Measurements from ENCODE around the gene CCDC78. TPM values are rescaled to one million over a fixed set of nuclear protein-coding genes. Genes with fewer than 3 reads are reported as not detected.
"Not testable (repeated sequence)": the region's sequence is repeated elsewhere in the genome, so short reads cannot be mapped to it uniquely, and the experiment has no call there.

Gene CCDC78
- total RNA-seq, 1 donor from 2014 or later: not detected

DNA sequence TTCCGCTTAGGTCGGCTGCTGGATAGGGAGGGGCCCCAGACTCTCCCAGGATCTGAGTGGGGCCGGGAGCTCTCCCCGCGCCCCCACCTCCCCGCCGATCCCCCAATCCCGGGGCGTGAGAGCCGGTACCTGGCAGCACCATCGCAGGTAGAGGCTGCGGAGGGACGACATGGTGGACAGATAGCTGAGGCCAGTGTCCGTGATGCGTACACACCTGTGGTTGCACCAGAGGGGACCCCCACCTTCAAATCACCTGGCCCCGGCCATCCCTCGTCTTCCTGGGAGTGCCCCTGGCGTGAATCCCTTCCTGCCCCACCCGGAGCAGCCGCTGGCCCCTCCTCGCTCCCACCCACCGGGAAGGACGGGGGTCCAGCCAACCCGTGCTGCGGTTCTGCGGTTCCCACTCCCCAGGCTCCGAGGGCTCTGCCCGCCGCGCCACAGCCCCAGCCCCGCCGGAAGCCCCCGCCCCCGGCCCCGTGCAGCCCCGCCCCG is 31.3 kb downstream of the CCDC78 start:
- Histone ChIP-seq H3K4me1 (ENCODE audit: control insufficient read depth in 3 of 3, insufficient read depth in 3 of 3, low read length in 3 of 3) (peaks cover 4 to 17% (median 13%) of the 10 kb centered on the region in 3 donors), H3K9ac (ENCODE audit: low read depth in 1 of 3, low read length in 3 of 3) (no peak overlapping the region), H3K27me3 (ENCODE audit: control insufficient read depth in 3 of 3, insufficient read depth in 3 of 3, low read length in 3 of 3) (peaks cover 58 to 71% (median 64%) of the 10 kb centered on the region in 3 donors), H3K27ac (ENCODE audit: low read depth, low read length) (no peak overlapping the region), H3K9me3 (ENCODE audit: control insufficient read depth in 3 of 3, low read length in 3 of 3) (no peaks in the 10 kb centered on the region), H3K4me3 (ENCODE audit: low read length in 3 of 3) (no peak overlapping the region), H3K36me3 (ENCODE audit: control insufficient read depth in 3 of 3, insufficient read depth in 3 of 3, low read length in 3 of 3) (no peaks in the 10 kb centered on the region)

DNA sequence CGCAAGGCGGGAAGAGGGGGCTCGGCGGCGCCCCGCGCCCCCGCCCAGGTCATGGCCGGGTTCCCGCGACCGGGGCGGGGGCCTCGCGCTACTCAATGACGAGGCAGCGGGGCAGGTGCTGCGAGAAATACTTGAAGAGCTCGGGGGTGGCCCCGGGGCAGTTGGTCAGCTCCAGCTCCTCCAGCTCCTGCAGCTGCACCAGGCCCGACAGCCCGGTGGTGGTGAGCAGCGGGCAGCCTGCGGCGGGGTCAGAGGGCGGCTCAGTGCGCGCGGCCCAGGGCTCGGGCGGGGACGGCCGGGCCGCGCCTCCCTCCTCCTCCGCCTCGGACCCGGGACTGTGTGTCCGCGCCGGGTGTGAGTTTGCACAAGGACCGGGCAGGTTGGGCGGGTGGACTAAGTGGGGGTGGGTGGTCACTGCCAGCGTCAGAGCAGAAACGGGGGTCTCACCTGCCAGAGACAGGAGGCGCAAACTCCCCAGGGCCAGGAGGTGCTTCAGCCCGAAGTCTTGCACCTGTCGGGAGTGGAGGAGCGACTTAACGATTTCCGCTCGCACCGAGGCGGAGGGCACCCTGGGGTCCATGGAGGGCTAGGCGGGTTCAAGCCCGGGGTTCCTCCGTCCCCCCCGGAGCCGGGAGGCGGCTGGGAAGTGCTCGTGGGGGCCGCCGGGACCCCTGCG is 31.9 kb downstream of the CCDC78 start:
- H3K4me3 ChIP-seq (ENCODE audit: low read length in 3 of 3): no peak overlapping the region
- H3K9me3 ChIP-seq (ENCODE audit: control insufficient read depth in 3 of 3, low read length in 3 of 3): no peaks in the 10 kb centered on the region
- no peak overlapping the region for H3K9ac ChIP-seq (ENCODE audit: low read depth in 1 of 3, low read length in 3 of 3)
- peaks cover 53 to 66% (median 60%) of the 10 kb centered on the region in 3 donors for H3K27me3 ChIP-seq (ENCODE audit: control insufficient read depth in 3 of 3, insufficient read depth in 3 of 3, low read length in 3 of 3)
- no peaks in the 10 kb centered on the region for H3K36me3 ChIP-seq (ENCODE audit: control insufficient read depth in 3 of 3, insufficient read depth in 3 of 3, low read length in 3 of 3)
- no peak overlapping the region for H3K27ac ChIP-seq (ENCODE audit: low read depth, low read length)
- H3K4me1 ChIP-seq (ENCODE audit: control insufficient read depth in 3 of 3, insufficient read depth in 3 of 3, low read length in 3 of 3): peaks cover 9 to 23% (median 18%) of the 10 kb centered on the region in 3 donors

DNA sequence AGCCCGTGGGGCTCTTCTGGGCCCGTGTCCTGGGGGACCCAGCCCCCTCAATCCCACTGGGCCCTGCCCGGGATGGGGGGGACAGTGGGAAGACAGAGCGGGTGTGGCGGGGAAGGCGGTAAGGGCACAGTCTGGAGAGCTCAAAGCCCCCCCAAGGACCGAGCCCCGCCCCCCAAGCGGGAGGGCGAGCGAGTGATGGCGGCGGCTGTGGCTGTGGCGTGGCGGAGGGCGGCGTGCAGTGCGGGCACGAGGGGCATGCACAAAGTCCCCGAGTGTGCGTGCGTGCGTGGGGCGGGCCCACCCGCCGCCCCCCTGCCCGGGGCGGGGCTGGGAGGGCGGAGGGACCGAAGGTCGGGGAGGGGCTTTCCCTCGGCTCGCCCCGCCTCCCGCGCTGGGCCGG is 32.5 kb downstream of the CCDC78 start:
- Histone ChIP-seq H3K36me3 (ENCODE audit: control insufficient read depth in 3 of 3, insufficient read depth in 3 of 3, low read length in 3 of 3) (no peaks in the 10 kb centered on the region), H3K27ac (ENCODE audit: low read depth, low read length) (no peak overlapping the region), H3K9me3 (ENCODE audit: control insufficient read depth in 3 of 3, low read length in 3 of 3) (no peaks in the 10 kb centered on the region), H3K4me3 (ENCODE audit: low read length in 3 of 3) (no peak overlapping the region), H3K4me1 (ENCODE audit: control insufficient read depth in 3 of 3, insufficient read depth in 3 of 3, low read length in 3 of 3) (peaks cover 15 to 29% (median 23%) of the 10 kb centered on the region in 3 donors), H3K27me3 (ENCODE audit: control insufficient read depth in 3 of 3, insufficient read depth in 3 of 3, low read length in 3 of 3) (peaks cover 48 to 60% (median 56%) of the 10 kb centered on the region in 3 donors), H3K9ac (ENCODE audit: low read depth in 1 of 3, low read length in 3 of 3) (no peak overlapping the region)

DNA sequence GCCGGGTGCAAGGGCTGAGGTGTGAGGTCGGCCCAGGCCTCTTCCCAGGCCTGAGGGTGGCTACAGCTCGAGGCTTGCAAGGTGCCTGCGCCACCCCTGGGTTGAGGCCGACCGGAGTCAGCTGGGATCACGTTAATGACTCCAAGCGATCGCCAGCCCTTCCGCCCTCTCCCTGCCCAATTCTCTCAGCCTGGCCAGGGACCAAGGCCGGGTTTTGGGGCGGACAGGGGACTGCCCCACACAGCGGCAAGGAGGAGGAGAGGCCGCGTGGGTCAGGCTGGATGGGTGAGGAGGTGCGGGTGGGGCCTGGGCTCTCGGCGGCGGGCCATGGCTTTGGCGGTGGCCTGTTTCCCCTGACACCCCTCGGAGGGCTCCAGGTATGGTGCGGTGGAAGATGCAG is 32.9 kb downstream of the CCDC78 start:
- H3K27ac ChIP-seq (ENCODE audit: low read depth, low read length): no peak overlapping the region
- peaks cover 47 to 58% (median 54%) of the 10 kb centered on the region in 3 donors for H3K27me3 ChIP-seq (ENCODE audit: control insufficient read depth in 3 of 3, insufficient read depth in 3 of 3, low read length in 3 of 3)
- H3K4me1 ChIP-seq (ENCODE audit: control insufficient read depth in 3 of 3, insufficient read depth in 3 of 3, low read length in 3 of 3): peaks cover 19 to 33% (median 27%) of the 10 kb centered on the region in 3 donors
- no peak overlapping the region for H3K4me3 ChIP-seq (ENCODE audit: low read length in 3 of 3)
- no peak overlapping the region for H3K9ac ChIP-seq (ENCODE audit: low read depth in 1 of 3, low read length in 3 of 3)
- no peaks in the 10 kb centered on the region for H3K36me3 ChIP-seq (ENCODE audit: control insufficient read depth in 3 of 3, insufficient read depth in 3 of 3, low read length in 3 of 3)
- no peaks in the 10 kb centered on the region for H3K9me3 ChIP-seq (ENCODE audit: control insufficient read depth in 3 of 3, low read length in 3 of 3)

DNA sequence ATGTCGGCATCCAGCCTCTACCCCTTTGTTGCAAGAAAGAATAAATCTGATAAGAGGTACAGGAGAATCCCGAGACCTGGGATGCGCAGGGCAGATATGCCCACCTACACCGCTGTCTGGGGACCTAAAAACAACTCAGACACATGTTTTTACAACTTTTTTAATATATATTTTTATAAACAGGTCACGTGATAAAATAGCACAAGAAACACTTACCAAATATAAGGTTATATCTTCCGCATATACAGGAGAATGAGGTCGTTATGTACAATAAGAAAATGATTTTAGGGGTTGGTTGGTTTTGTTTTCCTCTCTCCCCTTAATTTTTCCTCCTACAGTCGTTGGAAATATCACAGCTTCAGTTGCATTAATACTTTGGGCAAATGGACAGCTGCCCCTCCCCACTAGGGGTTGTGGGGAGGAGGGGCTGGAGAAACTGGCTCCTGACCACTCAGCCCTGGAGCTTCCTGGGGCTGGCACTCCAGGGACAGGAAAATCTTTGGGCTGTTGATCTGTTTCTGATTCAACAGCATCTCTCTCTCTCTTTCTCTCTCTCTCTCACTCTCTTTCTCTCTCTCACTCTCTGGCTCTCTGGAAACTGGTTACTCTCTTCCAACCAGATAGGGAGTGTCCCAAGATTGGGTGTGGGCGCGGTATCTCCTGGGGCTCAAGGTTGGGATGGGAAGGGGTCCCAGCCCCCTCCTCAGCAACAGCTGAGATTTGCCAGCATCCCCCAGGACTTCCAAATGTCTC is 33.7 kb downstream of the CCDC78 start:
- Histone ChIP-seq H3K4me3 (ENCODE audit: low read length in 3 of 3) (no peak overlapping the region), H3K4me1 (ENCODE audit: control insufficient read depth in 3 of 3, insufficient read depth in 3 of 3, low read length in 3 of 3) (peaks cover 19 to 34% (median 33%) of the 10 kb centered on the region in 3 donors), H3K27ac (ENCODE audit: low read depth, low read length) (no peak overlapping the region), H3K9me3 (ENCODE audit: control insufficient read depth in 3 of 3, low read length in 3 of 3) (no peaks in the 10 kb centered on the region), H3K27me3 (ENCODE audit: control insufficient read depth in 3 of 3, insufficient read depth in 3 of 3, low read length in 3 of 3) (peaks cover 44 to 52% (median 52%) of the 10 kb centered on the region in 3 donors), H3K9ac (ENCODE audit: low read depth in 1 of 3, low read length in 3 of 3) (no peak overlapping the region), H3K36me3 (ENCODE audit: control insufficient read depth in 3 of 3, insufficient read depth in 3 of 3, low read length in 3 of 3) (peaks cover 0 to 4% (median 2%) of the 10 kb centered on the region in 3 donors)

DNA sequence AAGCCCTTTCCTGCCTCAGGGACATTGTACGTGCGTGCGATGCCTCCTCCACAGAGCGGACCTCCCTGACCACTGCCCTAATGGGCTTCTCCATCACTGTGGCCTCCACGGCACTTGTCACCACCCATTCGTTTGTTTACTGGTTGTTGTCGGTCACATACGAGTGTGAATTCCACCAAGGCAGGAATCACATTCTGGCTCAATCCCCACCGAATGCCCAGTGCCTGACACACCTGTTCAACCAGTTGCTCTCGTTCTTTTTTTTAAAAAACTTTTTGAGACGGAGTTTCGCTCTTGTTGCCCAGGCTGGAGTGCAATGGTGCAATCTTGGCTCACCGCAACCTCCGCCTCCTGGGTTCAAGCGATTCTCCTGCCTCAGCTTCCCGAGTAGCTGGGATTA is 35.0 kb downstream of the CCDC78 start:
- Histone ChIP-seq H3K27me3 (ENCODE audit: control insufficient read depth in 3 of 3, insufficient read depth in 3 of 3, low read length in 3 of 3) (peaks cover 39 to 45% (median 44%) of the 10 kb centered on the region in 3 donors), H3K4me1 (ENCODE audit: control insufficient read depth in 3 of 3, insufficient read depth in 3 of 3, low read length in 3 of 3) (peaks cover 19 to 45% (median 33%) of the 10 kb centered on the region in 3 donors), H3K4me3 (ENCODE audit: low read length in 3 of 3) (peak overlapping the region in 1 of 3 donors; percentile 72), H3K36me3 (ENCODE audit: control insufficient read depth in 3 of 3, insufficient read depth in 3 of 3, low read length in 3 of 3) (peaks cover 4 to 14% (median 6%) of the 10 kb centered on the region in 3 donors)
- not testable (repeated sequence) for H3K9ac ChIP-seq (ENCODE audit: low read depth in 1 of 3, low read length in 3 of 3); H3K27ac ChIP-seq (ENCODE audit: low read depth, low read length); H3K9me3 ChIP-seq (ENCODE audit: control insufficient read depth in 3 of 3, low read length in 3 of 3)

DNA sequence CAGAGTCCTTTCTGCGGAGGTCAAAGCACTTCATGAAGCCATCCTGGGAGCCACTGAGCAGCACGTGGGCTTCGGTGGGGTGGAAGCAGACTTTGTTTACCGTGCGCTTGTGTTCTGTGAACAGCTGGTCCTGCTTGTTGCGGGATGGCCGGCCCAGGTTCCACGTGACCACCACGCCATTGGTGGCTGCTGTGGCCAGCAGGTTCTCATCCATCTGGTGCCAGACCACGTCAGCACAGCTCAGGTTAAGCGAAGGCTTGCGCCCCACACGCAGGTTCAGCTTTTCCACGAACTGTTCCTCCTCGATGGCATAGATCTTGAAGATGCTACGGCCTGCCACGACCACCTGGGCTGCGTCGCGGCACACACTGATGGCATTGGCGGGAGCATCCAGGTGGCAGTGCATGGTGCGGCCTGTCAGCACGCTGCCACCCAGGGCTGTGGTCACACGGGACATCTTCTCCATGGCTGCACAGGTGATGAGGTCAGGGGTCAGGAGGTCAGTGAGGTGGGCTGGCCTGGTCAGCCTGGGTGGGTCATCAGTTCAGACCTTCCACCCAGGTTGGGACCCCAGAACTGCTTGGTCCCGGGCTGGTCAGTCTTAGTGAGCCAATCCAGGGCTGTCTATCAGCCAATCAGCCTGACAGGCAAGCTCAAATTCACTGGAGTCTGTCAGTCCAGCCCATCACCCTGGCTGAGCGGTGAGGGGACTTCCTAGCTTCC is 36.9 kb downstream of the CCDC78 start:
- Histone ChIP-seq H3K9ac (ENCODE audit: low read depth in 1 of 3, low read length in 3 of 3) (peak overlapping the region; percentile 74 to 96 (median 93)), H3K36me3 (ENCODE audit: control insufficient read depth in 3 of 3, insufficient read depth in 3 of 3, low read length in 3 of 3) (peaks cover 6 to 19% (median 7%) of the 10 kb centered on the region in 3 donors), H3K4me3 (ENCODE audit: low read length in 3 of 3) (peak overlapping the region; percentile 72 to 93 (median 89)), H3K4me1 (ENCODE audit: control insufficient read depth in 3 of 3, insufficient read depth in 3 of 3, low read length in 3 of 3) (peaks cover 28 to 56% (median 30%) of the 10 kb centered on the region in 3 donors), H3K9me3 (ENCODE audit: control insufficient read depth in 3 of 3, low read length in 3 of 3) (no peaks in the 10 kb centered on the region), H3K27ac (ENCODE audit: low read depth, low read length) (peak overlapping the region; percentile 76), H3K27me3 (ENCODE audit: control insufficient read depth in 3 of 3, insufficient read depth in 3 of 3, low read length in 3 of 3) (peaks cover 24 to 32% (median 27%) of the 10 kb centered on the region in 3 donors)

DNA sequence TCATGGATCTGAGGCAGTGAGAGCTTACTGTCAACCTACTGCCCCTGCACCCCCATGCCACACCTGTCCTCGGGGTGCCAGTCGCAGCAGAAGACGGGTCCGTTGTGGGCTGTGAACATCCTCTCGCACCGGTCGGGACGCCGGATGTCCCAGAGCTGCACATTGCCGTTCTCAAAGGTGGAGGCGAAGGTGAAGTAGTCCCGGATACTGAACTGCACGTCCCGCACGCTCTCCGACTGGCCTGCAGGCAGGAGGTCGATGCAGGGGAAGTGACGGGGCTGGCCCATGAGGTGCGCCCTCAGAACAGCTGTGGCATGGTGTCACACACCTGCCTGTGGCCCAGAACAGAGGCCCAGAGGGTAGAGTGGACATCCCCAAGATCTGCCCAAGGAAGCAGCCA is 38.7 kb downstream of the CCDC78 start:
- H3K27ac ChIP-seq (ENCODE audit: low read depth, low read length): no peak overlapping the region

DNA sequence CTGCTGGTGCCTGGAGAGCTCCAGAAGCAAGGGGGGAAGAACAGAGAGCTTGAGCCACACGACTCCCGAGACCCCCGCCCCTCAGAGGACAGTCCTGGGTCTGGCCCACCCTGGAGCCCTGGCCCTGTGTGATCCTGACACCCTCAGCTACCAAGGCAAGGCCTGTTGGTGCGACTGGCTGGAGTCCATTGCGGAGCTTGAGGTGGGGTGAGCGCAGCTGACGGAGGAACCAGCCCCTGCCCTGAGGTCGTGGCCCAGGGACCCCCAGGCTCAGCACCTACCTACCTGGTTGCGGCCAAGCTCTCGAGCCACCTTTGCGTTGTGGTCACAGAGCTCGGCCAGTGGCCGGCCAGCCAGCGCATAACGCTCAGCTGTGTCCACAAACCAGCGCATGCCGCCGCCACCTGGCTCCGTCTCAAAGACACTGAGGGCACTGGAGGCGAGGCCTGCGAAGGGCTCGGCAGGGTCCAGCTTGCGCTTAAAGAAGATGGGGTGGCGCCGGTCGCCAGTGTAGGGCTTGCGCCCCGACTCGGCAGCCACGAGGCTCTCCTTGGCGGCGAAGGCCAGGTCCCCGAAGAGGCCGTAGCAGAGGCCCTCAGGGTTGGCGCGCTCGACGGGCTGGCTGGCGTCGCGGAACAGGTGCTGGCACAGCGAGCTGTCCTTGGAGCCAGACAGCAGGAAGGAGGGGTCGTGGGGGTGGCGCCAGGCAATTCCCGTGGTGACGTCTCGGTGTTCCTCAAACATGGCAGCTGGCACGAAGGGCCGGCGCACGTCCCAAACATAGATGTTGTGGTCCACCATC is 39.6 kb downstream of the CCDC78 start:
- H3K4me1 ChIP-seq (ENCODE audit: control insufficient read depth in 3 of 3, insufficient read depth in 3 of 3, low read length in 3 of 3): peaks cover 49 to 79% (median 50%) of the 10 kb centered on the region in 3 donors
- H3K9ac ChIP-seq (ENCODE audit: low read depth in 1 of 3, low read length in 3 of 3): no peak overlapping the region
- no peaks in the 10 kb centered on the region for H3K9me3 ChIP-seq (ENCODE audit: control insufficient read depth in 3 of 3, low read length in 3 of 3)
- H3K36me3 ChIP-seq (ENCODE audit: control insufficient read depth in 3 of 3, insufficient read depth in 3 of 3, low read length in 3 of 3): peaks cover 19 to 36% (median 25%) of the 10 kb centered on the region in 3 donors
- peaks cover 3 to 7% (median 5%) of the 10 kb centered on the region in 3 donors for H3K27me3 ChIP-seq (ENCODE audit: control insufficient read depth in 3 of 3, insufficient read depth in 3 of 3, low read length in 3 of 3)
- no peak overlapping the region for H3K27ac ChIP-seq (ENCODE audit: low read depth, low read length)
- no peak overlapping the region for H3K4me3 ChIP-seq (ENCODE audit: low read length in 3 of 3)

More for the DNA sequence above, 38.7 kb downstream of the CCDC78 start:
- Histone ChIP-seq H3K4me3 (ENCODE audit: low read length in 3 of 3) (no peak overlapping the region), H3K27me3 (ENCODE audit: control insufficient read depth in 3 of 3, insufficient read depth in 3 of 3, low read length in 3 of 3) (peaks cover 10 to 13% (median 10%) of the 10 kb centered on the region in 3 donors), H3K36me3 (ENCODE audit: control insufficient read depth in 3 of 3, insufficient read depth in 3 of 3, low read length in 3 of 3) (peaks cover 11 to 27% (median 17%) of the 10 kb centered on the region in 3 donors), H3K9ac (ENCODE audit: low read depth in 1 of 3, low read length in 3 of 3) (no peak overlapping the region), H3K9me3 (ENCODE audit: control insufficient read depth in 3 of 3, low read length in 3 of 3) (no peaks in the 10 kb centered on the region), H3K4me1 (ENCODE audit: control insufficient read depth in 3 of 3, insufficient read depth in 3 of 3, low read length in 3 of 3) (peaks cover 41 to 70% (median 42%) of the 10 kb centered on the region in 3 donors)
